Endodermal cell (in vitro differentiated cells): ENCODE measurements around the gene UNC5C. TPM values are rescaled to one million over a fixed set of nuclear protein-coding genes. Genes with fewer than 3 reads are reported as not detected.

ENCODE experiments used
- DNase-seq: peaks from one replicate; pipeline ENCODE4 v3.0.0-alpha.2; 2017
- H3K27ac ChIP-seq: 2 replicates; pipeline ENCODE4 v1.5.1; 2013; ENCODE audit warnings: mild to moderate bottlenecking, low read depth, low read length, moderate library complexity
- H3K27me3 ChIP-seq: 2 replicates; pipeline ENCODE4 v1.6.1; 2013; ENCODE audit warnings: mild to moderate bottlenecking, low read length, moderate library complexity; ENCODE audit not compliant: insufficient read depth, control insufficient read depth, poor library complexity, severe bottlenecking
- H3K36me3 ChIP-seq: 2 replicates; pipeline ENCODE4 v1.7.0; 2013; ENCODE audit warnings: mild to moderate bottlenecking, low read length, moderate library complexity; ENCODE audit not compliant: control insufficient read depth, insufficient read depth
- H3K4me1 ChIP-seq: one replicate; pipeline ENCODE4 v1.7.0; 2013; ENCODE audit warnings: low read length; ENCODE audit not compliant: control insufficient read depth, insufficient read depth
- H3K4me3 ChIP-seq: 2 replicates; pipeline ENCODE4 v1.5.1; 2013; ENCODE audit warnings: mild to moderate bottlenecking, low read length, moderate library complexity
- H3K9ac ChIP-seq: 2 replicates; pipeline ENCODE4 v1.6.1; 2013; ENCODE audit warnings: mild to moderate bottlenecking, low read length, moderate library complexity; ENCODE audit not compliant: poor library complexity, severe bottlenecking; ENCODE audit errors: extremely low read depth
- H3K9me3 ChIP-seq: 2 replicates; pipeline ENCODE4 v1.6.1; 2013; ENCODE audit warnings: mild to moderate bottlenecking, low read length, moderate library complexity; ENCODE audit not compliant: control insufficient read depth
- H3K27ac Mint-ChIP-seq: 2 replicates; pipeline ENCODE4 v1.8.0; 2020; ENCODE audit warnings: mixed read lengths
- H3K27me3 Mint-ChIP-seq: 2 replicates; pipeline ENCODE4 v1.8.0; 2021; ENCODE audit warnings: mild to moderate bottlenecking, mixed read lengths; ENCODE audit not compliant: insufficient read depth
- H3K36me3 Mint-ChIP-seq: 2 replicates; pipeline ENCODE4 v1.8.0; 2020; ENCODE audit warnings: low read depth, mixed read lengths
- H3K4me1 Mint-ChIP-seq: 2 replicates; pipeline ENCODE4 v1.8.0; 2020; ENCODE audit warnings: mixed read lengths
- H3K4me3 Mint-ChIP-seq: 2 replicates; pipeline ENCODE4 v1.8.0; 2020; ENCODE audit warnings: mild to moderate bottlenecking, moderate library complexity, mixed read lengths
- H3K9me3 Mint-ChIP-seq: 2 replicates; pipeline ENCODE4 v1.8.0; 2020; ENCODE audit warnings: mild to moderate bottlenecking, mixed read lengths
- CTCF ChIP-seq: fragments of 200-600 bp; sonication (generic); conservative IDR thresholded peaks from 2 replicates; pipeline ENCODE4 v1.5.0; 2021; ENCODE audit warnings: antibody characterized with exemption, mild to moderate bottlenecking
- WGBS, 2 experiments: methylation state at CpG; one replicate each; pipeline versions ENCODE4 v1.1.5 to v1.1.7; 2013; ENCODE audit warnings: missing lambda C conversion rate in 2 of 2, mixed read lengths in 1 of 2; ENCODE audit not compliant: insufficient coverage in 1 of 2, insufficient read length in 1 of 2; 5-methylcytosine and 5-hydroxymethylcytosine counted together
- total RNA-seq, 2 donors: library from RNA; stranded (reverse); fragmentation: NEBNext Ultra II Directional in 1 of 2; extraction: Animal tissue kit (Norgen Biotek cat#: 25700) in 1 of 2; gene quantifications; 2 replicates in 1 of 2; 3 replicates in 1 of 2; pipeline ENCODE4 v1.2.1, GENCODE V29; 2021

The UNC5C gene
- total RNA-seq, 2 donors from 2014 or later, result 2.0 to 7.2 TPM

DNA sequence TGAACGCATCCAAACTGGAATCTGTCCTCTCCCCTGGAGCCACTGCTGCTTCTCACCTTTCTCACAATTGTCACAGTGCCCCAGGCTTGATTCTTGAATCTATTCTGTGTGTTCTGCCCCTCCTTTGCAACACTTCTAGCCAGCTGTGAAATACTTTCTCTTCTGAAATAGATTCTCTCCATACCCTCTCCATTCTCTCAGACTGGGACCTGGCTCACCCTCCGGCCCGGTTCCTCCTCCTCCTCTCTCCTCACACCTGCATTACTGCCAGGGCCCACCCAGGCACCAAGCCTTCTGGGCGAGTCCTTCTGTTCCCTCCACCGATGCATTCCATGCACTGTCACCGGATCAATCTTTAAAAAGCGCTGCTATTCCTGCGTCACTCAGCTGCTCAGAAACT is 336.1 kb downstream of the UNC5C start:
- H3K4me1 Mint-ChIP-seq, result peaks cover 25% of the 10 kb centered on the region
- H3K36me3 ChIP-seq, result no peaks in the 10 kb centered on the region
- peaks cover 13% of the 10 kb centered on the region for H3K27me3 ChIP-seq
- no peaks in the 10 kb centered on the region for H3K9me3 Mint-ChIP-seq
- no peaks in the 10 kb centered on the region for H3K36me3 Mint-ChIP-seq
- H3K27ac Mint-ChIP-seq, result no peak overlapping the region
- peaks cover 6% of the 10 kb centered on the region for H3K27me3 Mint-ChIP-seq
- no peaks in the 10 kb centered on the region for H3K9me3 ChIP-seq
- H3K9ac ChIP-seq, result no peak overlapping the region
- H3K27ac ChIP-seq, result no peak overlapping the region
- DNase-seq, result no peak
- no peak overlapping the region for H3K4me3 Mint-ChIP-seq
- H3K4me3 ChIP-seq, result no peak overlapping the region
- H3K4me1 ChIP-seq, result no peaks in the 10 kb centered on the region
- no peak for TF ChIP-seq CTCF
- WGBS, 2 experiments, result 83 to 89% methylated on average over 7 to 8 of the region's 8 CpGs

DNA sequence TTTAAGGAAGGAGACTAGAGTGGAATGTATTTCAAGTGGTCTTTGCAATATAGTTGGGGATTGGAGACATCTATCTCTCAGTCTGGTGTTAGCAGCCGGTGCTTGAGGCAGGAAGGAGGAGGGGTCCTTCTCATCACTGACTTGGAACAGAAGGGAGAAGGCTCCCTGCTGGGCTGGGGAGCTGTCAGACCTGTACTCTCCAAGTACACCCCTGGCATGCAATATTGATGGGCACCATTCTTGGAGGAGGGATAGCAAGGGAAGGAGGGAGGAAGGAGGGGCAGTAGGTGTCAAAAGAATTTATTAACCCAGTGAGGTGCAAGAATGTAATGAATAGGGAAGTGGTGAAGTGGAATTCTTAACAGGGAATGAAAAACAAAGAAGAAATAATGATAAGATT is 338.8 kb downstream of the UNC5C start:
- no peaks in the 10 kb centered on the region for H3K9me3 ChIP-seq
- no peaks in the 10 kb centered on the region for H3K36me3 ChIP-seq
- H3K4me3 ChIP-seq, result no peak overlapping the region
- TF ChIP-seq CTCF, result no peak
- no peak overlapping the region for H3K27ac ChIP-seq
- Mint-ChIP-seq H3K4me3 (no peak overlapping the region), H3K4me1 (peaks cover 25% of the 10 kb centered on the region), H3K36me3 (no peaks in the 10 kb centered on the region), H3K27ac (no peak overlapping the region), H3K27me3 (peaks cover 6% of the 10 kb centered on the region), H3K9me3 (no peaks in the 10 kb centered on the region)
- 73% methylated on average over 1 of the region's 1 CpG; no CpG with 5 or more reads in 1 of the 2 experiments for WGBS, 2 experiments
- peaks cover 13% of the 10 kb centered on the region for H3K27me3 ChIP-seq
- no peaks in the 10 kb centered on the region for H3K4me1 ChIP-seq
- DNase-seq, result no peak
- H3K9ac ChIP-seq, result no peak overlapping the region

DNA sequence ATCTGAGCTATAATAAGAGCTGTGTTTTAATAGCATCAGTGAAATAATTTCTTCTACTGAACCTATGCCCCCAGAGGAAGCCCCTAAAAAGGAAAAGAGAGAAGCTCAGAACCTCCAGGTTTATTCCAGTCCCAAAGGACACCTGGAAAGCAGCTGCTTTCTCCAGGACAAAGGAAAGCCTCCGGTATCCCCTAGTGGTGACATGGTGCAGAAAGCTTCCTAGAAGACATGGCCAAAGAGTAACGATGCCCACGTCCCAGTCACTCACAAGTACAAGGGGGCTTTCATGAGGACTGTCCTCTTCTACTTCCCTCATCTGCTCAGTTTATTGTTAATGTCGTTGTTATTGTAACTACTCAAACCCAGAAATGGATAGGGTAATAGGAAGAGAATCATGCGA is 343.9 kb downstream of the UNC5C start:
- no peak overlapping the region for H3K9ac ChIP-seq
- H3K4me3 ChIP-seq, result no peak overlapping the region
- no peaks in the 10 kb centered on the region for H3K27me3 Mint-ChIP-seq
- H3K4me1 ChIP-seq, result no peaks in the 10 kb centered on the region
- WGBS, 2 experiments, result 55 to 68% methylated on average over 2 to 5 of the region's 5 CpGs
- peak; percentile 65 for DNase-seq
- no peaks in the 10 kb centered on the region for H3K9me3 Mint-ChIP-seq
- H3K27ac Mint-ChIP-seq, result no peak overlapping the region
- H3K4me3 Mint-ChIP-seq, result no peak overlapping the region
- H3K27me3 ChIP-seq, result no peaks in the 10 kb centered on the region
- no peaks in the 10 kb centered on the region for H3K36me3 Mint-ChIP-seq
- peaks cover 1% of the 10 kb centered on the region for H3K4me1 Mint-ChIP-seq
- peak; percentile 81 for TF ChIP-seq CTCF
- H3K9me3 ChIP-seq, result no peaks in the 10 kb centered on the region
- H3K27ac ChIP-seq, result no peak overlapping the region
- no peaks in the 10 kb centered on the region for H3K36me3 ChIP-seq
